Fibroblast of the aortic adventitia (primary cell): ENCODE results near the gene CPSF4L. TPM values are rescaled to one million over a fixed set of nuclear protein-coding genes. Genes with fewer than 3 reads are reported as not detected.

ENCODE experiments used
- DNase-seq: peaks from one replicate; pipeline ENCODE4 v3.0.0-alpha.2; 2010; ENCODE audit warnings: low read depth
- H3K4me3 ChIP-seq: 2 replicates; pipeline ENCODE4 v1.5.1; 2011; ENCODE audit warnings: low read depth, mild to moderate bottlenecking, control low read depth, low read length, moderate library complexity
- total RNA-seq: library from RNA; depleted of rRNA; stranded (reverse); fragments of >200 nt; gene quantifications from 2 replicates; pipeline ENCODE4 v1.2.3, GENCODE V29; 2012; ENCODE audit warnings: low replicate concordance
- TF ChIP-seq, protein P1 (sequence below): IDR thresholded peaks from 2 replicates; pipeline ENCODE4 v1.5.1; 2011; ENCODE audit warnings: mild to moderate bottlenecking, low read length, control low read depth, inconsistent platforms; ENCODE audit not compliant: insufficient read depth

The CPSF4L gene
- total RNA-seq, 1 donor = not detected

DNA sequence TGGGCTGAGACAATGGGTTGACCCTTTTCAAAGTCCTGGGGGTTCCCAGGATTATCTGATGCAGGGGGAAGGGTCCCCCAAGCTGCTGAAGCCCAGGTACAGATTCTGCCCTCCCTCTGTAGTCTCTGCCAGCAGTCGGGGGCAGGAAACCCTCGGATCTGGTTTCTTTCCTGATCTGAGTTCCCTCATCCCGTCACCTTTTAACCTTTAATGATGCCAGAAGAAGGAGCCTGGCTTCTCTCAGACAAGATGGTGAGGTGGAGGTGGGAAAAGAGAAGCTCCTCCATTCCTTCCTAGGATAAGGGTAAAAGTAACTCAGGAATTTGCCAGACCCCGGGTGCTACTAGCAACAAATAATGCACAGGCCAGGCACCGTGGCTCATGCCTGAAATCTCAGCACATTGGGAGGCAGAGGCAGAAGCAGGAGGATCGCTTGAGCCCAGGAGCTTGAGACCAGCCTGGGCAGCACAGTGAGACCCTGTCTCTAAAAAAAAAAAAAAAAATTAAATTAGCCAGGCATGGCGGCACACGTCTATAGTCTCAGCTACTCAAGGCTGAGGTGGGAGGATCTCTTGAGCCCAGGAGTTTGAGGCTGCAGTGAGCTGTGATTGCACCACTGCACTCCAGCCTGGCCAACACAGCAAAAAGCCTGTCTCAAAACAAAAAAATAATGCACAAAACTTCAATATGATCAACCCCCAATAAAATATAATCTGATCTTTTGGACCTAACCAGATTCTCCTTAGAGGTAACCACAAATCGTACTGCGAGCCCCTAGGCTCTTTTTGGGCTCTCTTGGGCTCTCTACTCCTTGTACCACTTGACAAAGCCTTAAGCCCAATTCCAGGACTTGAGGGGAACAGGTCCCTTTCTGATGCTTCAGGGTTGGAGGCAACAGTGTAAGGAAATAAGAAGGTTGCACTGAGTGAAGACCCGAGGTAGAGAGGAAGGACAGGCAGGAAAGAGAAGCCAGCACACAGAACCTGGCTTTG is 44.5 kb upstream of the CPSF4L start:
- H3K4me3 ChIP-seq = no peak overlapping the region
- TF ChIP-seq, protein P1, sequence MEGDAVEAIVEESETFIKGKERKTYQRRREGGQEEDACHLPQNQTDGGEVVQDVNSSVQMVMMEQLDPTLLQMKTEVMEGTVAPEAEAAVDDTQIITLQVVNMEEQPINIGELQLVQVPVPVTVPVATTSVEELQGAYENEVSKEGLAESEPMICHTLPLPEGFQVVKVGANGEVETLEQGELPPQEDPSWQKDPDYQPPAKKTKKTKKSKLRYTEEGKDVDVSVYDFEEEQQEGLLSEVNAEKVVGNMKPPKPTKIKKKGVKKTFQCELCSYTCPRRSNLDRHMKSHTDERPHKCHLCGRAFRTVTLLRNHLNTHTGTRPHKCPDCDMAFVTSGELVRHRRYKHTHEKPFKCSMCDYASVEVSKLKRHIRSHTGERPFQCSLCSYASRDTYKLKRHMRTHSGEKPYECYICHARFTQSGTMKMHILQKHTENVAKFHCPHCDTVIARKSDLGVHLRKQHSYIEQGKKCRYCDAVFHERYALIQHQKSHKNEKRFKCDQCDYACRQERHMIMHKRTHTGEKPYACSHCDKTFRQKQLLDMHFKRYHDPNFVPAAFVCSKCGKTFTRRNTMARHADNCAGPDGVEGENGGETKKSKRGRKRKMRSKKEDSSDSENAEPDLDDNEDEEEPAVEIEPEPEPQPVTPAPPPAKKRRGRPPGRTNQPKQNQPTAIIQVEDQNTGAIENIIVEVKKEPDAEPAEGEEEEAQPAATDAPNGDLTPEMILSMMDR = no peak
- no peak for DNase-seq

DNA sequence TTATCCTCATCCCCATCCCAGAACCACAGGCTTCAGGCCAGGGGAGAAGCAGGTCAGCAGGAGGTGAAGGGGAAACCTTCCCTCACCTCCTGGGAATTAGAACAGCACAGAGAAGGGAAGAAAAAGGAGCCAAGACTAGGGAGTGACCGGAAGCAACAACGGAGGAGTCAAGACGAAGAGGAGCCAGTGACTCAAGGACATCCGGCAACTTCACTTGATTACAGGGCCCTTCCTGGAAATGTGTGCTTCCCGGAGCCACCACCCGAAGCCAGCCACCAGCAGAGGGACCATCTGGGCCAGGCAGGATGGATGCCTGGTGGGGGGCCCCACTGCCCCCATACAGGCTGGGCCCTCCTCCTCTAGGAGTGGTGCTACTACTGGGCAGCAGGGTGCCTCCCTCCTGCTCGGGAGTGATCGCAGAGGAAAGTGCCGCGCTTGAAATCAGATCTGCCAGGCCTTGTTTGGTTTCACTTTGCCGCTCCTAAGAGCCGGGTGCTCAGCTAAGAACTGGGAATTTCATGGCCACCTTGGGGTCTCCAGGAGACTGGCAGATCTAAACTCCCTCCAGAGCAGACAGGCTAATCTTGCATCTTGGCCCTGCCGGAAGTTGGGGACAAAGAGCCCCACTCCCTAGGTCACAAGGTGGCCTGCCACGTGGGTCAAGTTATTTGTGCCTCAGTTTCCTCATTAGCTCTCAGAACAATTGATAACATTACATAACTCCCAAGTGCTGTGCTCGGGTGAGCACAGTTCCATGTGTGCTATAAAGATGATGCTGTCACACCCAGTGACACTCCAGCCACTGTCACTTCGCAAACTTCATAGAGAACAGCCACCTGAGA is 43.5 kb upstream of the CPSF4L start:
- peak; percentile 88 for DNase-seq
- TF ChIP-seq, protein P1 = peak; percentile 44
- peak overlapping the region; percentile 62 for H3K4me3 ChIP-seq

DNA sequence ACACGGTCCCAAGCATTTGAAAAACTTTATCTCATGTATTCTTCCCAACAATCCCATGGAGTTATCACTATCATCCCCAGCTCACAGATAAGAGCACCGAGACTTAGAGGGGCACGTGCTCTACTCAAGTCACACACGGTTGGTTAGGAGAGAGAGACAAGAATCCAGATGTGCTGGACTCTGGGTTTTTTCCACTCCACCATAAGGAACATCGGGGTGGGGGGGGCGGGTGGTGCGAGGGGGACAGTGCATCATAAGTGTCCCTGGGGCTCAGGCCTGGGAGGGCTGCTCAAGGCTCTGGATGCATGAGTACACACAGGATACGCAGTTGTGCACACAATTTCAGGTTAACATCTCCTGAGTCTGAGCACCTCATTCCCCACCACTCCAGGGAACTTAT is 42.8 kb upstream of the CPSF4L start:
- H3K4me3 ChIP-seq = peak overlapping the region; percentile 62
- TF ChIP-seq, protein P1 = no peak
- DNase-seq = no peak

DNA sequence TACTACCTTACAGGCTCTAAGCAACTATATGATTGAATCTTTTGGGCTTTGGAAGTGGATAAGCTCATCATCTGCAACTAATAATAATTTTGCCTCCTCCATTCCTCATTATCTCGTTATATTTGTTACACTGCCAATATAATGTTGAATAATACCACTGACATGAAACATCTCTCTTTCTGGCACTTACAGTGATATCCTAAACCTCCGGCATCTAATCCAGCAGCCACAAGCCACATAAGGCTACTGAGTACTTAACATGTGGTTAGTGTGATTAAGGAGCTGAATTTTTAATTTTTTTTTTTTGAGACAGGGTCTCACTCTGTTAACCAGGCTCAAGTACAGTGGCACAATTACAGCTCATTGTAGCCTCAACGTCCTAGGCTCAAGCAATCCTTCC is 40.5 kb upstream of the CPSF4L start:
- TF ChIP-seq, protein P1 = no peak
- H3K4me3 ChIP-seq = no peak overlapping the region
- DNase-seq = peak; percentile 78

DNA sequence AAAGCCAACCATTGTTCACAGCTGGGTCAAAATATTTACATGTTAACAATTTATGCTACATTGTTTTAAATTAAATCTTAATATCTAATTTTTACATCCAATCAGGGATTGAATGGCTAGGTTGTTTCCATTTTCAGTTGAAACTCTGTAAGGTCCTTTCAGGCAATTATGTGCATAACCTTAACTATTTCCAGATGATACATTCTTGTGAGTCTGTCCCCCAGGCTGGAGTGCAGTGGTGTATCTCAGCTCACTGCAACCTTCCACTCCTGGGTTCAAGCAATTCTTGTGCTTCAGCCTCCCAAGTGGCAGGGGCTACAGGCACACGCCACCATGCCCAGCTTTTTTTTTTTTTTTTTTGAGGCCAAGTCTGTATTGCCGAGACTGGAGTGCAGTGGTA is 39.7 kb upstream of the CPSF4L start:
- TF ChIP-seq, protein P1 = no peak
- no peak overlapping the region for H3K4me3 ChIP-seq
- no peak for DNase-seq

DNA sequence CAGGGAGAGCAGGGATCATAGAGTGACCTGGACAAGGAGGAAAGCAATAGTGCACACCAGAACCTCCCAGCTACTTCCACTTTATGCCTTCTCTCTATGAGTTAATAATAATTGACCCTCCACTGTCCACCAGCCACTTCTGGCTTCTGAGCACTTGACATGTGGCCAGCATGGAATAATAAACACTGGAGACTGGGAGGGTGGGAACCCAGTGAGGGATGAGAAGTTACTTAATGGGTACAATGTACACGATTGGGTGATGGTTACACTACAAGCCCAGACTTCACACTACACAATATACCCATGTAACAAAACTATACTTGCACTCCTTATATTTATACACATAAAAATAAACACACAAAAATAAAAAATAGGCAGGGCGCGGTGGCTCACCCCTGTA is 38.7 kb upstream of the CPSF4L start:
- DNase-seq = no peak
- TF ChIP-seq, protein P1 = no peak
- H3K4me3 ChIP-seq = no peak overlapping the region
